ENCODE measurements around the gene EXOC4. TPM values are rescaled to one million over a fixed set of nuclear protein-coding genes. Genes with fewer than 3 reads are reported as not detected.

Gene EXOC4
- total and polyA plus RNA-seq, 2 of the 13 experiments (the other 11 are each of a cell fraction or from before 2014, with no cell fraction given) = 22.5 to 39.0 TPM

DNA sequence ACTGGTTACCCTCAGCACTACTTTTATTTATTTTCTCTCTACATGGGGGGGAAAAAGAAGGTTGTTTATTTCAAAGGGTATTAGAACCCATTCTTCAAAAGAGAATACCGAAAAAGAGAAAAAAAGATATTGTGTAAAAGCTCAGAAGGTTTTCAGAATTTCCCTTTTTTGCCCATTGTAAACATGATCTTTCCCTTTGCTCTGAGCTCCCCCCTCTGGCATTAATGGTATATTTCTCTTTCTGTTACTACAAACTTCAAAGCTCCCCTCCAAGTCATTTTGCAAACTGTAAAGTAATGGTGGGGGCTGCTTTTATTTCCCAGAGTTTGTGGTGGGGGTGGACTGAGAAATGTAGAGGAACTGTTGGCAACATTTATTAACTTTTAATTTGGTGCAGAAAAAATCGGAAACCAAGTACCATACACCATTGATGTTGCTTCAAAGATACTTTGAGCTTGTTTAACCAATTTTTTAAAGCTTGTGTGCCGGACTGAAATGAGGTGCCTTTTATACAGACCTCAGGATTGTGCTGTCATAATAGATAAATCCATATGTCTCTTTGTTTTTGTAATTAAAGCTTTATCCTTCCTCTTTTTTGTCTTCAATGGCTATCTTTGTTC lies 181.5 kb downstream of the EXOC4 start:
- Histone ChIP-seq H2AFZ (ENCODE audit: low read length) (no peak overlapping the region), H3K27me3 (ENCODE audit: control insufficient read depth in 1 of 2, insufficient read depth in 2 of 2, low read length in 2 of 2) (no peaks in the 10 kb centered on the region), H3K4me1 (ENCODE audit: insufficient read depth, low read length) (peaks cover 21% of the 10 kb centered on the region), H3K9me3 (ENCODE audit: low read length) (no peaks in the 10 kb centered on the region), H3K4me3 (replicated peaks in 1 of 3; ENCODE audit: insufficient read depth in 1 of 3, low read depth in 2 of 3, low read length in 3 of 3) (no peak overlapping the region), H4K20me1 (ENCODE audit: insufficient read depth, low read length) (peaks cover 3% of the 10 kb centered on the region), H3K27ac (ENCODE audit: extremely low read length, insufficient read depth, low read length) (no peak overlapping the region), H3K9ac (ENCODE audit: insufficient read depth, low read depth, low read length) (no peak overlapping the region), H3K79me2 (ENCODE audit: insufficient read depth, low read length) (no peaks in the 10 kb centered on the region), H3K36me3 (replicated peaks in 1 of 2; ENCODE audit: control insufficient read depth in 1 of 2, insufficient read depth in 2 of 2, low read length in 2 of 2) (no peaks in the 10 kb centered on the region; a peak in 1 of 5 replicates), H3K4me2 (ENCODE audit: low read depth, low read length) (no peak overlapping the region)
- TF ChIP-seq, protein P1, sequence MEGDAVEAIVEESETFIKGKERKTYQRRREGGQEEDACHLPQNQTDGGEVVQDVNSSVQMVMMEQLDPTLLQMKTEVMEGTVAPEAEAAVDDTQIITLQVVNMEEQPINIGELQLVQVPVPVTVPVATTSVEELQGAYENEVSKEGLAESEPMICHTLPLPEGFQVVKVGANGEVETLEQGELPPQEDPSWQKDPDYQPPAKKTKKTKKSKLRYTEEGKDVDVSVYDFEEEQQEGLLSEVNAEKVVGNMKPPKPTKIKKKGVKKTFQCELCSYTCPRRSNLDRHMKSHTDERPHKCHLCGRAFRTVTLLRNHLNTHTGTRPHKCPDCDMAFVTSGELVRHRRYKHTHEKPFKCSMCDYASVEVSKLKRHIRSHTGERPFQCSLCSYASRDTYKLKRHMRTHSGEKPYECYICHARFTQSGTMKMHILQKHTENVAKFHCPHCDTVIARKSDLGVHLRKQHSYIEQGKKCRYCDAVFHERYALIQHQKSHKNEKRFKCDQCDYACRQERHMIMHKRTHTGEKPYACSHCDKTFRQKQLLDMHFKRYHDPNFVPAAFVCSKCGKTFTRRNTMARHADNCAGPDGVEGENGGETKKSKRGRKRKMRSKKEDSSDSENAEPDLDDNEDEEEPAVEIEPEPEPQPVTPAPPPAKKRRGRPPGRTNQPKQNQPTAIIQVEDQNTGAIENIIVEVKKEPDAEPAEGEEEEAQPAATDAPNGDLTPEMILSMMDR (CRISPR knock-in tag; IDR thresholded peaks at IDR 0.05) = peak; percentile 57
- TF ChIP-seq SMC3 (IDR thresholded peaks at IDR 0.05; ENCODE audit: low read length) (peak; percentile 27; the same call in 1 of the 2 replicates), ZNF562 (CRISPR knock-in tag; IDR thresholded peaks at IDR 0.05; ENCODE audit: borderline replicate concordance) (no peak), RNF2 (conservative IDR thresholded peaks at IDR 0.05; ENCODE audit: low read depth) (no peak), STAG1 (CRISPR knock-in tag; IDR thresholded peaks at IDR 0.05) (peak; percentile 68), FOXA1 (IDR thresholded peaks at IDR 0.05) (no peak), FOXA1 (CRISPR knock-in tag; IDR thresholded peaks at IDR 0.05) (peak; percentile 56), RAD21 (CRISPR knock-in tag; IDR thresholded peaks at IDR 0.05) (peak; percentile 49; the same call in 1 of the 2 replicates), FOXA3 (CRISPR knock-in tag; IDR thresholded peaks at IDR 0.05) (peak; percentile 66)
- TF ChIP-seq, protein P2, sequence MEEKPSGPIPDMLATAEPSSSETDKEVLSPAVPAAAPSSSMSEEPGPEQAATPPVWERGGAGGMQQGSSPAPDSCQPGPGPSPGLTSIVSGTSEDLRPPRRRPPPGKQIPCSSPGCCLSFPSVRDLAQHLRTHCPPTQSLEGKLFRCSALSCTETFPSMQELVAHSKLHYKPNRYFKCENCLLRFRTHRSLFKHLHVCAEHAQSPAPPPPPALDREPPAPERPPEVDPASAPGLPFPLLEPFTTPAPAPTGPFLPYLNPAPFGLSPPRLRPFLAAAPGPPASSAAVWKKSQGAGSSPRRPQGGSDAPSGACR (CRISPR knock-in tag; IDR thresholded peaks at IDR 0.05) = no peak
- CTCF ChIA-PET (ENCODE audit: low intra/inter-chr PET ratio, low total read pairs) = interaction anchor here (1.1 kb wide), 1 partner anchor 724 kb away, joined by 3 read pairs; no protein-coding TSS in a partner anchor
- no TSS peak for BruUV-seq (replicated peaks)
- POLR2A ChIA-PET = no interaction called here
- in situ Hi-C loops (cut with HindIII; ENCODE audit: extremely low pct_ligation_motif_present, low pct_unique_long_range_greater_than_20kb) (loop anchor here (25.0 kb wide), 1 partner anchor 722 kb away; no protein-coding TSS in a partner anchor), intact Hi-C loops (cut with micrococcal nuclease; ENCODE audit: unreplicated experiment) (loop anchor here (1.0 kb wide), 1 partner anchor 724 kb away; no protein-coding TSS in a partner anchor)
- ATAC-seq (peak; percentile 60; the same call in 2 of the 3 replicates), DNase-seq (ENCODE audit: low spot score) (peak; percentile 24), FAIRE-seq (no peak)
- WGBS (ENCODE audit: low lambda C conversion rate) = 50% methylated on average over 3 of the region's 3 CpGs

Measured in HepG2 (cell line).